Measurements from ENCODE around the gene ATP8B1.
"Not testable (repeated sequence)": the region's sequence is repeated elsewhere in the genome, so short reads cannot be mapped to it uniquely, and the experiment has no call there.

The ATP8B1 gene

DNA sequence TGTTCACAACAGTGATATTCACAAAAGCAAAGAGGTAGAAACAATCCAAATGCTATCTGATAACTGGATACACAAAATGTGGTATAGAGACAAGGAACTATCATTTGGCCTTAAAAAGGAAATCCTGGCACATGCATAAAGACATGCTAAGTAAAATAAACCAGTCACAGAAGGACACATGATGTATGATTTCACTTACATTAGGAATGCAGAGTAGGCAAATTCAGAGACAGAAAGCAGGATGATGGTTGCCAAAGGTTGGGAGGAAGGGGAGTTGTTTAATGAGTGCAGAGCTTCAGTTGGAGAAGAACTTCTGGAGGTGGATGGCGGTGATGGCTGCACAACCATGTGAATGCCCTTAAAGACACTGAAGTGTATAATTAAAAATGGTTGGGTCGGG lies 38.1 kb downstream of the ATP8B1 start:
- no peak for DNase-seq (ENCODE audit: low spot score)

DNA sequence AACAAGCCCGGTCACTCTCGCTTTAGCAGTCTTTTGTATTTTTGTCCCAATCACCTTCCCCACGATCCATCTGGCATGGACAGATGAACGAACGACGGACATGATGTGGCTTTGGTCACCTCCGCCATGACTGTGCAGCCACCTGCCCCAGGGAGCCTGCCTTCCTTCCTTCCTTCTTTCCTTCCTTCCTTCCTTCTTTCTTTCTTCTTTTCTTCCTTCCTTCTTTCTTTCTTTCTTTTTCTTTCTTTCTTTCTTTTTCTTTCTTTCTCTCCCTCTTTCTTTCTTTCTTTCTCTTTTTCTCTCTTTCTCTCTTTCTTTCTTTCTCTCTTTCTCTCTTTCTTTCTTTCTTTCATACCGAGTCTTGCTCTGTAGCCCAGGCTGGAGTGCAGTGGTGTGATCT lies 39.0 kb downstream of the ATP8B1 start:
- no peak for DNase-seq (ENCODE audit: low spot score)

- no peak for DNase-seq (ENCODE audit: low spot score)
Measured at GRCh38 chr18:57762686-57763085, 40.4 kb downstream of the ATP8B1 start.

GRCh38 chr18:57759650-57760049 lies 43.5 kb downstream of the ATP8B1 start:
- DNase-seq (ENCODE audit: low spot score): no peak

DNA sequence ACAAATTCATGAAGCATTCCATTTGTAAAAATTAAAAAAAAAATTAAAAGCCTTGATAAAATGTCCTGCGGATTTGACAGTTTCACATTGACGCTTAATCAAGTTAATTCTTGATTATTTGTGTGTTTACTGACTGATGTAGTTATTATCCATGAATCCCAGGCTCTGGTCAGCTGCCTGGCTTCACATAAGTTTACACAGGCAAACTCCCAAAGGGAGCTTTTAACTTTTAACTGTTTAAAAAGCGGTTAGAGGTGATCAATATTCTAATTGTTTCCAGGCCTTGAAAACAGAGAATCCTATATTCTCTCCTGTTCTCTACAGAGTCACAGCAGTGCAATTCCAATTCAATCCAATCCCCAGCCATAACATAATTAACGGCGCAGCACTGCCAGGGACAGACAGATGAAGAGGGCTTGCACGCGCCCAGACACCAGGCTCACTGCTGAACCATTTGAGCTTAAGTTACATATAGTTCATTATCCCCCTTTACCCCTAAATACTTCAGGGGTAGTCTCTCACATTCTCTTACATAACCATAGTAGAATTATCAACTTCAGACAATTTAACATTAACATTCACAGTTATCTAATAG lies 47.5 kb downstream of the ATP8B1 start:
- no peak for DNase-seq (ENCODE audit: low spot score)

- DNase-seq (ENCODE audit: low spot score): no peak
Measured at GRCh38 chr18:57754577-57755338, 48.4 kb downstream of the ATP8B1 start.

DNA sequence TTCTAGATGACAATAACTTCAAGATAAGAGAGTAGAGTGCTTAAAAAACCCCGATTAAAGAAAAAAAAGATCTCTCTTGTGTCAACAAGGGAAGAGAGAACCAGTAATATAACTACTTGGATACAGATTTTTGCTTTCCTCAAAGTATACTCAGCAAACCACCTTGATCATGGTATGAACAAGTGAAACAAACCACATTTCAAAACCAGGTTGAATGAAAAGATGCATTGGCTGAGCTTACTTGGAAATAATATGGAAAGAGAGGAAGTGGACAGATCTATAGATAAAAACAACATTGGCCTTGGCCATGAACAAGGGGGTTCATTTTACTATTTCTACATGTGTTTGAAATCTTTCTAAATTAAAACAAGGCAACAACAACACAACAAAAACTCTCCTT lies 50.1 kb downstream of the ATP8B1 start:
- no peak for DNase-seq (ENCODE audit: low spot score)

DNA sequence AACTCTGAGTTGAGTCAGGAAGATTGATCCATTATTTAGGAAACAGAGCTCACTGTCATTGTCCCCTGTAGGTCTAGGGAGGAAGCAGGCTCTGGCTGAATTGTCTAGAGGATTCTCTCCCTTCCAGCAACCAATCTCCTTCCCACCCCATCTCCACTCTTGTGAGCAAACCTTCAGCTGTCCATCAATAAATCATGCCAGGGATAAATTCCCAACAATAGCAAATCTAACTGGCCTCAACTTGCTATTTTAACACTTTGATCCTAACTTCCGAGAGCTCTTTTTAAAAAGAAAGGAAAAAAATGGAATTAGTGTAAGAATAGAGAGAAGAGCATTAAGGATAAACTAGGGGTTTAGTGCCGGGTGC lies 53.5 kb downstream of the ATP8B1 start:
- no peak for DNase-seq (ENCODE audit: low spot score)

GRCh38 chr18:57748770-57749603 lies 54.1 kb downstream of the ATP8B1 start:
- DNase-seq (ENCODE audit: low spot score): no peak

GRCh38 chr18:57747809-57748680 lies 55.1 kb downstream of the ATP8B1 start:
- DNase-seq (ENCODE audit: low spot score): no peak

DNA sequence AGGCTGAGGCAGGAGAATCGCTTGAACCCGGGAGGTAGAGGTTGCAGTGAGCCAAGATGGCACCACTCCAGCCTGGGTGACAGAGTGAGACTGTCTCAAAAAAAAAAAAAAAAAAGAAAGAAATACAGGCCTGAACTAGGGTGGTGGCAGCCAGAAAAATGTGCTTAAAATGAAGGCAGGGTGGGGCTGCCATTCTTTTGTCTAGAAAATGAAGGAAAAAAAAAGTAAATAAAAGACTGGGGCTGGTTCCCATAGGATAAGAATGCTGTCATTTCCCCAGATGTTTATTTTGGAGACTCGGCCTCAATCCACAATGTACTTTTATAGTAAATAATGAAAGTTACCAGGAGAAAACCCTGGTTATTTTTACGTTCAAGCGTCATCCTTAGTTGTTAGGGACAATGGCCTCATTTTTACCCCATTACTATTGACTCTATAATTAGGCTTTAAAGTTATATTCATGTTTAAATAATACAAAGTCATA lies 58.9 kb downstream of the ATP8B1 start:
- DNase-seq (ENCODE audit: low spot score): no peak

- no peak for DNase-seq (ENCODE audit: low spot score)
Measured at GRCh38 chr18:57743008-57743407, 60.1 kb downstream of the ATP8B1 start.

- no peak for DNase-seq (ENCODE audit: low spot score)
Measured at GRCh38 chr18:57741273-57741672, 61.8 kb downstream of the ATP8B1 start.

DNA sequence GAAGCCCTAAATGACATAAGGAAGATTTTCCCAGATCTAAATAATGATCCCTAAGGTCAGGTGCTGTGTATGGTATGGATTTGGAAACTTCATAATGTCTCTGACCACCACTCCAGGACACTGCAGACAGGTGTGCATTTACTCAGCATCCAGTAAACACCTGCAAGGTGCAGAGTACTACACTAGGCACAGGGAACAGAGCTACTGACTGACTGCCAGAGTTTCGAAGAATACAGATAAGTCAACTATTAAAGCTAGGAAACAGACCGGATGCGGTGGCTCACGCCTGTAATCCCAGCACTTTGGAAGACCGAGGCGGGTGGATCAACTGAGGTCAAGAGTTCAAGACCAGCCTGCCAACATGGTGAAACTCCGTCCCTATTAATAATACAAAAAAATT lies 65.0 kb downstream of the ATP8B1 start:
- DNase-seq (ENCODE audit: low spot score): no peak

GRCh38 chr18:57737400-57738060 lies 65.6 kb downstream of the ATP8B1 start:
- no peak for DNase-seq (ENCODE audit: low spot score)

GRCh38 chr18:57735042-57735441 lies 68.1 kb downstream of the ATP8B1 start:
- not testable (repeated sequence) for DNase-seq (ENCODE audit: low spot score)

DNA sequence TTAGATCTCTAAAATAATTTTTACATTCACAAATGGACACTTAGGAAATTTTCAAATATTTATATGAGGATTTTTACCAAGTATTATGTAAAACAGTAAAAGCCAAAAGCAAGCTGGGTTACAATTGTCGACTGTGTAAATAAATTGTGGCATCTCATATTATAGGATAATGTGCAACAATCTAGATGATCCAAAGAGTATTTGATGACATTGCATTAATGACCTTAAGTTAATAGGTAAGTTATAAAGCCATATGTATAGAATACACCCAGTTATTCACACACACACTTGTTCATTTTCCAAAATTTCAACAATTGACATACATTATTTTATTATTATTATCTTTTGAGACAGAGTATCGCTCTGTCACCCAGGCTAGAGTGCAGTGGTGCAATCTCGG lies 69.3 kb downstream of the ATP8B1 start:
- no peak for DNase-seq (ENCODE audit: low spot score)

- no peak for DNase-seq (ENCODE audit: low spot score)
Measured at GRCh38 chr18:57730146-57730545, 73.0 kb downstream of the ATP8B1 start.

- no peak for DNase-seq (ENCODE audit: low spot score)
Measured at GRCh38 chr18:57728941-57729511, 74.1 kb downstream of the ATP8B1 start.

DNA sequence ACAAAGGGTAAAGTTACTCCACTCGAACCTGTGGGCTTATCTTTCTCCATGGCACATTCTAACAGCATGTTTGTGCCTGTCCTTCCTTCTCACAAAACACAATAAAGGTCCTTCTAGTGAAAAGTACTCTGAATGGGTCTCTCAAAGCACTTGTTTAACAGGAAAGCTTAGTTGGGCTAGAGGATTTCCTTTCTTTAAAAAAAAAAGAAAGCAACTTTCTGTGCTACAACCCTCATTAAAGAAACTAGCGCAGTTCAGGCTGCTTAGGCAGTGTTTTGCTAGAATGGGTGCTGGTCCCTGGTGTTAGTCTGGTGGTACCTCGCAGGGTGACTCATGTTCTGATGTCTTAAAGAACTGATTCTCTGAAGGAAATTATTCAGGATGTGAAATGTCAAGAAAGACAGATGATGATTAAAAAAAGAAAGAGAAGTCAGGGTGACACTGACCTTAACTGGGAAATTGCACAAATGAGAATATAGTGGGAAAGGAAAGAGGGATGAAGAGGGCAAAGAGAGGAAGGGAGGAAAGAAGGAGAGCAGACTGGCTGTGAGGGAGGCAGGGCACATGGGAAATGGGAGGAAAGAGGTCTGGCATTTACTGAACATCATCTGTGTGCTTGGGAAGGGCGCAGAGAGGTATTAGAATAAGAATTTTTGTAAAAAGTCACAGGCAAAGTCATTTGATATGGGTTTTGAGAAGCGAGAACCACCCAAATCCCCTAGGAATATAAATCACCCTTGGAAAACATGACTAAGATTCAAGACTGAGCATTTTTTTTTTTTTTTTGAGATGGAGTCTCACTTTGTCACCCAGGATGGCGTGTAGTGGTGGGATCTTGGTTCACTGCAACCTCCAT lies 74.9 kb downstream of the ATP8B1 start:
- no peak for DNase-seq (ENCODE audit: low spot score)
